Testis (tissue), 2 donors: ENCODE results near the gene PEX19.

ENCODE experiments used
- CTCF ChIP-seq, 3 experiments: fragments of 450-650 bp in 2 of 3; fragments of 200-600 bp in 1 of 3; sonication (generic) in 1 of 3; IDR thresholded peaks; one replicate each; pipeline ENCODE4 v1.5.1; 2016 to 2019; ENCODE audit warnings: antibody characterized with exemption in 3 of 3, mild to moderate bottlenecking in 2 of 3, moderate library complexity in 1 of 3
- POLR2A ChIP-seq: fragments of 450-650 bp; IDR thresholded peaks from one replicate; pipeline ENCODE4 v1.6.1; 2017; ENCODE audit warnings: antibody characterized with exemption, mild to moderate bottlenecking, moderate library complexity

GRCh38 chr1:160247053-160247452 is 37.9 kb downstream of the PEX19 start:
- TF ChIP-seq CTCF (IDR thresholded peaks at IDR 0.05) (no peak), POLR2A (no peak)
